ENCODE results near the gene FAM186B. TPM values are rescaled to one million over a fixed set of nuclear protein-coding genes. Genes with fewer than 3 reads are reported as not detected.
"Not testable (repeated sequence)": the region's sequence is repeated elsewhere in the genome, so short reads cannot be mapped to it uniquely, and the experiment has no call there.

FAM186B gene, protein sequence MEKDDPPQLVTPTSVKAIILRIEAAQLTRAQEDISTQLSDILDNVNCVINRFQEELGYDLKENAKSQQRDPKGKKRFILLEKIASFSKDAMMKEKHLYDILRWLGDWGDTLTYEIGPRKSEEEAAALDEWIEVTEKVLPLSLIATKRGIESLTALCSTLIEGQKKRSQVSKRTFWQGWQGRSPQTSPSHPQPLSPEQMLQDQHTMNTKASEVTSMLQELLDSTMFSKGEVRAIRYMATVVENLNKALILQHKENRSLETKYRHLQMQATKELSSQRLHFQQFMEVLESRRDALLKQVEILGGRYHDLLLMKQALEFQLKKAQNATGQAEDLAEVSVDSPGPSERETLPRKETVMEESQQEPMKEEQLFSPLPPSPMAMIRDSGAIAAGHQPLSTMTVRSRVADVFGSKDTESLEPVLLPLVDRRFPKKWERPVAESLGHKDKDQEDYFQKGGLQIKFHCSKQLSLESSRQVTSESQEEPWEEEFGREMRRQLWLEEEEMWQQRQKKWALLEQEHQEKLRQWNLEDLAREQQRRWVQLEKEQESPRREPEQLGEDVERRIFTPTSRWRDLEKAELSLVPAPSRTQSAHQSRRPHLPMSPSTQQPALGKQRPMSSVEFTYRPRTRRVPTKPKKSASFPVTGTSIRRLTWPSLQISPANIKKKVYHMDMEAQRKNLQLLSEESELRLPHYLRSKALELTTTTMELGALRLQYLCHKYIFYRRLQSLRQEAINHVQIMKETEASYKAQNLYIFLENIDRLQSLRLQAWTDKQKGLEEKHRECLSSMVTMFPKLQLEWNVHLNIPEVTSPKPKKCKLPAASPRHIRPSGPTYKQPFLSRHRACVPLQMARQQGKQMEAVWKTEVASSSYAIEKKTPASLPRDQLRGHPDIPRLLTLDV
- total RNA-seq (2014; rRNA removed; shearing (Covaris generic)), result 0.03 and 0.23 TPM in 2 replicates

DNA sequence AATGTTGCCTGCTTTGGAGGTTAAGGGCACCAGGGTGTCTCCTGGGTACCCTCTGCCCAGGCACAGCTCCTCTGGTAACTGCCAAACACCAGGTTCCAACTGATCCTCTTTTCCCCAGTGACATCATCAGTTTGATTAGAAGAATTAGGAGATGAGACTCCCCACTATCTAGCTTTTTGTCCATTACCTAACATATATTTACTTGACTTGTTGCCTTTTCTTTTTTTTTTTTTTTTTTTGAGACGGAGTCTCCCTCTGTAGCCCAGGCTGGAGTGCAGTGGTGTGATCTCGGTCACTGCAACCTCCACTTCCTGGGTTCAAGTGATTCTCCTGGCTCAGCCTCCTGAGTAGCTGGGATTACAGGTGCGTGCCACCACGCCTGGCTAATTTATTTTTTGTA is at the start of gene FAM186B:
TSS of gene FAM186B (minus strand) at position 101 of the 400 bp plus-strand sequence. CDS start 162 bp downstream, outside the sequence.
- not testable (repeated sequence) for DNase-seq (ENCODE audit: low spot score)

DNA sequence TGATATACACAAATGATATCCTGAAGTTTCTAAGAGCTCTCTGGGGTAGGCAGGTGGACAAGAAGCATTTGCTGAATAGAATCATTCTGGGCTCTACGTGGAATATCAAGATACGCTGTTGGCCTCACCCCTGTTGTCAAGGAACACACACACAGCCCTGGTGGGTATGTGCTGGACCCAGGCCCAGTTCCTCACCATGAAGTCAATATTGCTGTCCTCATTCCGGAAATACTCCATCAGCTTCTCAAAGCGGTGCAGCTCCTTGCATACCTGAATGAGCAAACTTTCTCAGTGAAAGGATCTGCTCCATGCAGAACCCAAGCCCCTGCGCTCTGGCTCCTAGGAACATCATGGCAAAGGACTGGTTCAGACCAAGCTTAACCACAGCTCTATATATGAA is 49.3 kb upstream of the FAM186B start:
- no peak for DNase-seq (ENCODE audit: low spot score)

DNA sequence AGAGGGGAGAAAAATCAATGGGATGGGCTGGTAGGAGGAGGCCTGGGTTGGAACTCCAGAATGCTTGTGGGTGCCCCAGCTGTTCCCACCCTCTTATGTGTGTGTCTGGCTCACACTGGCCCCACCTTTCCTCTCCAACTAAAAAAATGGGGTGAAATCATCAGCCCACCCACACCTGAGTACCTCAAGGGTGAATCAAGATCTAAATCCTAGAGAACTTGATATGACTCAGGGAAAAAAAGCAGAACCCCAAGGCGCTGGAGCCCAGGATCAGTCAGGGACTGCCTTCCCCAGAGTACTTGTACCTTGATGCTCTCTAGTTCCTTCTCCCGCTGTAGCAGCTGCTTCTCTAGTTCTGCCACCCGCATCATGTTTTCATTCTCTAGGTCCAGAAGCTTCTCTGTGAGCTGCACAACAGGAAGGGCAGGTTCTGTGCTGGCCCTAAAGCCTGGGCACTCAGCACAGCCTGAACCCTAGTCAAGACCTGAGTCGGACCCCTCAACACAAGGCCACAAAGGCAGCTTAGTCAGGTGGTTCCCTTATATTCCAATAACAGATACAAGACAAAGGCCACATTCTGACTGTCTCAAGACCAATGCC is 47.6 kb upstream of the FAM186B start:
- no peak for DNase-seq (ENCODE audit: low spot score)

DNA sequence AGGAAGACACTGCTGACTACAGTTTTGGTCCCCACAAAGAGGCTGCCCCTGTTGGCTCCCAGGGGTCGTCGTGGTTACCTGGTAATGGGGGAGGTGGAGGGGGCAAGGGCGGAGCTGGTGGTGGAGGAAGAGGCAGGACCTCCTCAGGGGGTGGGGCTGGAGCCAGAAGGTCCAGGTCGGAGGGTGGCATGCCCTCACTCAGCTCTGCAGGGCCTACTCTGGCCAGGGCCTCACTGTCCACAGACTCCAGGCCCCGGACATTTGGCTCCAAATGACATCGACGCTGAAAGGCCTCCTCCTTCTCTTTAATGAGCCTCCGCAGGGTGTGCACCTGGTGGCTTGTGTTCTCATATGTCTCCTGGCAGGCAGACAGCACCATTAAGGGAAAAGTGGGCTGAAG is 46.4 kb upstream of the FAM186B start:
- no peak for DNase-seq (ENCODE audit: low spot score)

DNA sequence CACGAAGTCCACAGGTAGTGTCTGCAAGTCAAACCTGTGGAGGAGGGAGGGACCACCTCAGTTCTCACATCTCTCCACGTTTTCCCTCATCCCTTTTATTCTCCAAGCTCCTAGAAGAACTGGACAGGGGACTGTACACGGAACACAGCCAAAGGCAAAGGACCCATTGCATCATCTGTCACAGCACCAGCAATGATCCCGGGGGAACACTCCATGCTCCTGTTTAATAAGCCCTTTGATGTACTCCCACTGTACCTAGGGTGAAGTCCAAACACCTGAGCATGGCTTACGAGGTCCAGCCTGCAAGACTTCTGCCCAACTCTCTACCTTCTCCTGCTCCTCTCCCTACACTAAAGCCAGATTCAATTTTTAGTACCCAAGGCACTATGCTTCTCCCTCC is 44.5 kb upstream of the FAM186B start:
- DNase-seq (ENCODE audit: low spot score), result no peak

DNA sequence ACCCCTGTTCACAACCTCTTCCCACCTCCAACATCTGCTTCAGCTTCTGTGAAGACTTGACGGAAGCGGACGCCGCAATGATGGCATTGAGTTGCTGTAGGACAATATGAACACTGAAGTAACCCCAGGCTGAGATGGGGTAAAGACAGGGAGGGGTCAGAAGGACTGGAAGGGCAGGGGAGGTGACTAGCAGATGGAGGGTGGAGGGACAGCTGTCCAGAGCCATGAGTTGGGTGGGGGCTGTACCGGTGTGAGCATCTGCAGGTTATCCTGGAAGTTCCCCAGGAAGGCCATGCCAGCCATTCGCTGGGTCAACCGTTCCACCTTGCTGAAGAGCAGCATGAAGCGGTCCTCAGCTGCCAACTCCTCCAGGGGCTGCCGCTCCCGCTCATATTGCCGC is 44.0 kb upstream of the FAM186B start:
- DNase-seq (ENCODE audit: low spot score), result no peak

DNA sequence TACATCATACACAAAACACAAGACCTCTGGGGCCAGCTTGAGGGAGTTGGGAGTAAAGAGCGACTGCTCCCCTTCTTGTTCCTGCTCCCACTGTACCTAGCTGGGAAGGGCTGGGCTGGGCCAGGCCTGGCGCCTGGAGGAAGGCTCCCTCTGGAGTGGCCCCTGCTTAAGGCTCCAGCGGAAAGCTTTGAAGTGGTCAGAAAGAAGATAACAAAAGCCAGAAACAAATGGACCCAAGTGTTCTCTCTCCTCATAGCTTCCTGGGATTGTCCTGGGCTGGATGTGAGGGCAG is 43.2 kb upstream of the FAM186B start:
- no peak for DNase-seq (ENCODE audit: low spot score)

DNA sequence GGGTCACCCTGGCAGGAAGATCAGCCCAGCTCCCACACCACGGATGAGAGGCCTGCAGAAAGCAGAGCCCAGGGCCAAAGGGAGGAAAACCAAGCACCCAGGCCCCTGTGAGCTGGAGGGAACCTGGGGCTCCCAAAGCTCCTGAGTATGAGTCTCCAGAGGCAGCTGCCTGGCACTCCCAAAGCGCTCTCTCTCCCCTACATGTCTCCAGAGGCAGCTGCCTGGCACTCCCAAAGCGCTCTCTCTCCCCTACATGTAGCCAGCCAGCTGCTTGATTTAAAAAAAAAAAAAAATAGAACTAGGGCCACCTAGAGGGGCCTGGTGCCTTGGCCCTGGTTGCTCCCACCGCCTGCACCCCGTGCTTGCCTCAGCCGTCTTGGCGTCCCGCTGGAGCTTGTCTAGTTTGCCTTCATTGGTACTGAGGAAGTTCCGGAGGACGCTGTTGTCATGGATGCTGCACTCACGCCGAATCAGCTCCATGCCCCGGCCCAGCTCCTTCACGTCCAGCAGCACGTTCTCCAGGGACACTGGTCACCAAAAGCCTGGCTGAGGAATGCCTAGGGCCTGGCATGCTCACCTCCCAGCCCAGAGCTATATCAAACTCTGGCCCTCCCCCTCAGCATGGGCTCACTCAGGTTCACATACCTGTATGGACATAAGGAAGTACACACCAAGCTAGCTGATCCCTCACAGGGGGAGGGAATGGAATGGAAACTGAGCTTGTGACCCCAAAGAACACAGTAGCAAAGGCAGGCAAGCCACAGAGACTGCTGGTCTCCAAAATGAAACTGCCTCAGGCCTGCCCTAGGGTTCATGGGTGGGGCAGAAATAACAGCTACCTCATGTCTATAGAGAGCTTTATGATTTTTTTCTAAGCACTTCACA is 42.6 kb upstream of the FAM186B start:
- no peak for DNase-seq (ENCODE audit: low spot score)

DNA sequence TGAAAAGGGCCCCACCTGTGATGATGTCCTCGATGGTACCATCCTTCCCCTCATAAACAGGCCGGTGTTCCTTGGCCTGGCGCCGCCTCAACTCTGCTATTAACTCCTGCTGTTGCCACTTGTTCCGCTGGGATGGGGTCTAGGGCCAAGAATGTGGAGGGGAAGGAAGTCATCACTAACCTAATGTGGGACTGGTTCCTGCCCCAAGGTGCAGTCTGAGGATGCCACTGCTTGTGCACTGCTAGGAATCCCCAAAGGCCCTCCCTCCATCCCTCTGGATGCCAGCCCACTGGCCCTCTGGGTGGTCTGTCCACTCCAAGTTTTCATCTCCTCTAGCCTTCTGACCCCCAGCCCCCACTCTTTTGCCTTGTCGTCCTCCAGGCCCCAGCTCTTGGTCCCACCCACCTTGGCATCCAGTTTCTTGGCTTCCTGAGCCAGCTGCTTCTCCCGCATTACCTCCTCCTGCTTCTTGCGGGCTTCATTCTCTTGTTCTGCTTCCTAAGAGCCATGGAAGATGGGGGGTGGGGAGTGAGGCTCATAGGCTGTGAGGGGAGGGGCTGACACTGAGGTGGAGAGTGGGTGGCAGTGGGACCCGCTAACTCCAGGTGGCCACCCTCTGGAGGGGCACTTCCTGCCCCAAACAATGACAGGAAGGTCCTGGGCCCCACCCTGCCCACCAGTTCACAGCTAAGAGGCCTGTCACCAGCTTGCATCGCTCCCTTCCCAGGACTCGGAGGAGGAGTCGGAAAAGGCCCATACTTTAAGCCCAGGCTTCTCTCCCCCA is 41.6 kb upstream of the FAM186B start:
- DNase-seq (ENCODE audit: low spot score), result no peak

DNA sequence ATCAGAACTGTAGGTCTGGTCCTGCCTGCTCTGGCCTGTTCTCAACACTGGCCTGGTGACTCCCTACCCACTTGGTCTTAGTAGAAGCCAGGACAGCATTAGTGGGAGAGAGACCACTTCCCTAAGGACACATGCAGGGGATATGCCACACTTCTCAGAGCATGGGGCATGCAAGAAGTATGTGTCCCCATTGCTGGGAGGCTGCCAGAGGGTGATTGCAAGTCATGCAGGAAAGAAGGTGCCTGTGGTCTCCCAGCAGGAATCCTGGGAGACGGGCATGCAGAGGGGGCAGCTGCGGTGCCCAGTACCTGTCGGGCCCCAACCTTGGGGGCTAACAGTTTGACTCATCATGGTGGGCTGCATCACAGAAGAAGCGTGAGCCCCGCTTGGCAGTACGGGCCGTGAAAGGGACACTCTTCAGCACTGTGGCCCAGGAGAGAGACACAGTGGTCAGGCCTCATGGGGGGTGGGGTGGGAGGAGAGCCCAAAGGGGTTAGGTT is 40.9 kb upstream of the FAM186B start:
- DNase-seq (ENCODE audit: low spot score), result no peak

DNA sequence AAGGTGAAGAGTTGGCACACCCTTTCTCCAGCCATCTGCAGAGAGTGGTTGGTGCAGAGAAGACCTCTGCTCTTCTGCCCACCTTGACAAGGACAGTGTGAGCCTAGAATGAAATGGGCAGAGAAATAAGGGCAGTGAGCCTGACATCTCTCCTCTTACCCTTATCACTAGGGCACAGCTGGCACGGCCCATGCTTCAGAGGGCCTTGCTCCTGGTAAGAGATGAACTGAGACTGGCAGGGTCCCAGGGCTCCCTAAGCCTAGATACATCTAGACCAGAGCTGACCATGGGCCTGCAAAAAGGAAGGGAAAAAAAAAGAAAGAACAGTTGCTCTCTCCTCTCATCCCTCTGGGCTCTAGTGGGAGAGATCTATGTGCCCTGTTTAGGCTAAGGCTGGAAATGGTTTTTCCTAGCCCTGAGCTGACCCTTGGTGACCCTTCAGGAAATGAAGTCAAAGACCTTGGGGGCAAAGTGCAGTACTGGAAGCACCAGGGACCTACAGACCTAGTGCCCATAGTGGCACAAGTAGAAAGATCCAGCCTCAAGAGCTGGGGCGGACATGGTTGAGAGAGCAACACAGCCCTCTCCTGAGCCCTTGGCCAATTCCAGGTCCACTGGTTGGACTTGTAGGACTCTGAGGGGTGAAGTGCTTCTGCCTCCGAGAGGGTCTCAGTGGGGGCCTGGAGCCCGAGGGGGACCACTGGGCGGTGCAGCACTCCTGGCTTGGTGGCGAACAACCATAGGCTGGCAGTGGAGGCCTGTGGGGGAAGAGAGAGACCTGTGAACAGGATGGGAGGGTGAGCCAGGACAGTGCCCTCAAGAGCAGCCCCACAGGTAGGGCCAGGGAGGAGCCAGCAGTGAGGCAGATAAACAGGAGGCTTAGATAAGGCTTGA is 40.0 kb upstream of the FAM186B start:
- DNase-seq (ENCODE audit: low spot score), result no peak

DNA sequence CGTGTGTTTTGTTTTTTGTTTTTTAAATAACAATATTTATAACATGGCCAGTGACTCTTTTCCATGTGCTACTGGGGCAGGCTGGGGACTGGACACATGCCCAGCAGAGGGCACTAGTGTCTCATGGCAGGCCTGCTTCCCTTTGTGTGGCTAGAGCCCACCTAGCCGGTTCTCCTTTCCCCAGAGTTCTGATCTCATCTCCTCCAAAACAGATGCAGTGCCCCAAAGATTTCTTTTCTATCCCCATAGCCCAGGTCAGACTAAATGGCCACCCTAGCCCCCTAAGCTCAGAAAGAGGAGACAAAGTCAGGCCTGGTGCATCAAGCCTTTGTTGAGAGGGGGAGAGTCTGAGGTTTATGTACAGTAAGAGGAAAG is 39.2 kb upstream of the FAM186B start:
- DNase-seq (ENCODE audit: low spot score), result peak; percentile 82

DNA sequence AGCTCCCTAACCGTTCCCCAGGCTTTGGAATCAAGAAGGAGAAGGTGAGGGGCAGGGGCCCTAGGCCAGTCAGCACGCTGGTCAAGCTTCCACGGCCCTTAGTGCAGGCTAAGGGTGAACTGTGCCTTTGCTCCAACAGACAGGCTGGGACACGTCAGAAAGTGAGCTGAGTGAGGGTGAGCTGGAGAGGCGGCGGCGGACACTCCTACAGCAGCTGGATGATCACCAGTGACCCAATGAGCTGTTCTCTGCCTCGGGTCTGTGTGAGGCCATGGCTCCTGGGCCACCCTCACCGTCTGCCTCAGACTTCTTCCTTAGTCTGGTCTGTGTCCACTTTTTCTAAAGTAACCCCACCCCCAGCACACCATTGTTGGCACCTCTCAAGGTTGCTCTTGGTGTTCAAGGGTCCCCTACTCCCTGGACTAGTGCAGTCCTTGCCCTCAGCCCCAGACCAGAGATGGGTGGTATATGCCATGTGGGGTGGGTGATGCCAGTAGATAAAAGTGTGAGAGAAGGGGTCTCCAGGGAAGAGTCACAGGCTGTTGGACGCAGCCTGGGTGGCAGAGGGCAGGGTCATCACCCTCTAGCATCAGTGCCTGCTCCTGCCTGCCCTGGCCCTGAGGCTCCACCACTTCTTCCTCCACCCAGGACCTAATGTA is 38.7 kb upstream of the FAM186B start:
- no peak for DNase-seq (ENCODE audit: low spot score)

DNA sequence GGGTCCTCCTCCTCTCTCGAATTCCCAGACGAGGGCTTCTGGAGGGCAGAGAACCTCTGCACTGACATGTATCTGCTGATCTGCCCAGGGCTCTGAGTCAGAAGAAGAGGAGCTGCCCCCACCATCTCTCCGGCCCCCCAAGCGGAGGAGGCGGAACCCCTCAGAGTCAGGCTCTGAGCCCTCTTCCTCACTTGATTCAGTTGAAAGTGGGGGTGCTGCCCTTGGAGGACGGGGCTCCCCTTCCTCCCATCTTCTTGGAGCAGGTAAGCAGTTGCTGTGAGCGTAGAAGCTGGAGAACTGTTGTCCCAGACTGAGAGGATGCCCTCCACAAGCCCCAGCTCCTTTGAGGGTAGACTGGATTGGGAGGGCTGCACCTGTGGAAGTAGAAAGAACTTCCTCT is 37.7 kb upstream of the FAM186B start:
- DNase-seq (ENCODE audit: low spot score), result no peak

DNA sequence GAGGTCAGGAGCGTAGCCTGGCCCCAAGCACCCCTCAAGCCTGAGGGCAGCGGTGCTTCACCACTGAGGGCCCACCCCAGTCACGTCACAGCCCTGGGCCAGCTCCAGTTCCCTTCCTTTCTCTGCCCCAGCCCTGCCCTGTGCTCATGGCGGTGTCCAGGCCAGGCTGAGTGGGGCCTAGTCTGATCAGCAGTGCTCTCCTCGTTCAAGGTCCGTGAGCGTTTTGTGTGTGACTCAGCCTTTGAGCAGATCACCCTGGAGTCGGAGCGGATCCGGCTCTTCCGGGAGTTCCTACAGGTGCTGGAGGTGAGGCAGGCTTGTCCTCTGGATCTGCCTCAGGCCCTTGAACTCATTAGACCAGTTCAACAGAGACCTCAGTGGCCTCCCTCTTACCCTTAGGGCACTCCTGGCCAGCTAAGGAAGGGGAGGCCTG is 36.9 kb upstream of the FAM186B start:
- peak; percentile 18 for DNase-seq (ENCODE audit: low spot score)

DNA sequence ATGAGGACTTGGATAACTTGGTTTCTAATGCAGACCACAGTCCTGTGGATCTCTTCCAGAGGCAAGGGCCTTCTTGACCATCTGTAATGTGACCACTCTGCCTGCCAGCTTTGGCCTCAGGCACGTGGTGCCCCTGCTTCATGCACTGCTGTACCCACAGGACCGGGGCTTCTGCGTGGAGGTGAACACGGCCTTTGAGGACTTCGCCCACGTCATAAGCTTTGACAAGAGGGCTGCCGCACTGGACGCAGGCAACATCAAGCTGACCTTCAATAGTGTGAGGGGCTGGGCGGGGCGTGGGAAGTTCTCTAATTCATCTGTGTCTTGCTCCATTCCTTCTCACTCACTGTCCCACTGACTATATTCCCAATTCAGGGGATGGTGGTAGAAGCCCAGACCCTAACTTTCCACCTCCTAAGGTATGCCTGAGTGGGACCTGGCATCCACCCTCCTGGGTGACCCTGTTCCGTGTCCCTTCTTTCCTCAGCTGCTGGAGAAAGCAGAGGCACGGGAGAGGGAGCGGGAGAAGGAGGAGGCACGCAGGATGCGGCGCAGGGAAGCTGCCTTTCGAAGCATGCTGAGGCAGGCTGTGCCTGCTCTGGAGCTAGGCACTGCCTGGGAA is 36.4 kb upstream of the FAM186B start:
- DNase-seq (ENCODE audit: low spot score), result no peak

DNA sequence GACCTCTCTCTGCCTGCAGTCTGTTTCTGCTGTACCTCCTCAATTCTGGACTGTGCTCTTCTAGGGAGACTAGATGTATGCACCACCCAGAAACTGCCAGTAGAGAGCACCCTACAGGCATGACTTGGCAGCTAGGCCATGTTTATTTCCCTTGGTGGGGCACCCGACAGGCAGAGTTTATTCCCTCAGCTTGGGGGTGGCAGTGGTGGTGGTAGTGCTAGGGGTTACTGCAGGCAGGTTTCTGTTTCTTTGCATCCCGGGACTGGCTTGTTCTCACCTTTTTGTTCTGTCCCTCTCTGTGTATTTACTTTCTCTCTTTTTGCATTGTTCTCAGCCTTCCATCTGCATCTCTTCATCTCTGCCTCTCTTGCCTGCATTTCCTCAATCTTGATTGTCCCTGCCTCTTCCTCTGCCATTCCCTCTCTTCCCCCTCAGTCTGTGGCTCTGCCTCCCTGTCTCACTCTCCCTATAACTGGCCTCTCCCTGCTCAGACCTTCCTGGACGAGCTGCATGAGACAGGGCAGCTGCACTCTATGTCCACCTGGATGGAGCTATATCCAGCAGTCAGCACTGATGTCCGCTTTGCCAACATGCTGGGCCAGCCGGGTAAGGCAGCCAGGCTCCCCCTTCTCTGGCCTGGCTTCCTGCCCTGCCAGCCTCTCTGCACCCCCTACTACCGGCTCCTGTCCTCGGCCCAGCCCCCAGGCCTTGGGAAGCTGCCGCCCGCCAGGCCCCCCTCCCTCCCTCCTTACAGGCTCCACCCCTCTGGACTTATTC is 31.7 kb upstream of the FAM186B start:
- DNase-seq (ENCODE audit: low spot score), result peak; percentile 59

DNA sequence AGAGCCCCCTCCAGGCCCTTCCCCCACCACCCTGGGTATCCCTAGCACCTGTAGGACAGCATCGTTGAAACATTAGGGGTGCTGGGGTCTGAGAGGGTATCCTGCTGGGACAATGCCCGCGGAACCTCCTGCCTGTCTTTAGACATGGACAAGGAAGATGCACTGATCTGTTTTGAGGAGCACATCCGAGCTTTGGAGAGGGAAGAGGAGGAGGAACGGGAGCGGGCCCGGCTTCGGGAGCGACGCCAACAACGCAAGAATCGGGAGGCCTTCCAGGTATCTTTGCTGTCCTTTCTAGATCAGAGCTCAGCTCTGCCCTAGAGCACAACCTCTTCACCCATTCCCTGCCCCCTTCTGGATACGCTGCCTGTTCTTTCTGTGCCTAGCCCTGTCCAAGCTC is 31.1 kb upstream of the FAM186B start:
- no peak for DNase-seq (ENCODE audit: low spot score)
